Cerebellar cortex (tissue), 1 donor: ENCODE measurements around the gene ABCC10.
"Not testable (repeated sequence)": the region's sequence is repeated elsewhere in the genome, so short reads cannot be mapped to it uniquely, and the experiment has no call there.

Experiments used
- DNase-seq: peaks from one replicate; pipeline ENCODE4 v3.0.0-alpha.2; 2015; ENCODE audit warnings: low spot score

ABCC10 gene

GRCh38 chr6:43427406-43428111 is at the start of gene ABCC10:
TSS of gene ABCC10 (plus strand) at chr6:43427541. CDS start at chr6:43427979, 438 bp downstream.
- peak; percentile 96 for DNase-seq

- DNase-seq, result no peak
Measured at GRCh38 chr6:43377710-43378229, 49.6 kb upstream of the ABCC10 start.

- DNase-seq, result no peak
Measured at GRCh38 chr6:43378631-43379030, 48.7 kb upstream of the ABCC10 start.

GRCh38 chr6:43380858-43381257 is 46.5 kb upstream of the ABCC10 start:
- not testable (repeated sequence) for DNase-seq

GRCh38 chr6:43383021-43383667 is 44.2 kb upstream of the ABCC10 start:
- DNase-seq, result no peak

- peak; percentile 59 for DNase-seq
Measured at GRCh38 chr6:43386492-43386891, 40.8 kb upstream of the ABCC10 start.

GRCh38 chr6:43389730-43390295 is 37.5 kb upstream of the ABCC10 start:
- no peak for DNase-seq

- DNase-seq, result not testable (repeated sequence)
Measured at GRCh38 chr6:43390753-43391439, 36.4 kb upstream of the ABCC10 start.

GRCh38 chr6:43391440-43392031 is 35.8 kb upstream of the ABCC10 start:
- no peak for DNase-seq

- not testable (repeated sequence) for DNase-seq
Measured at GRCh38 chr6:43393133-43393532, 34.2 kb upstream of the ABCC10 start.

GRCh38 chr6:43393602-43394001 is 33.7 kb upstream of the ABCC10 start:
- no peak for DNase-seq

GRCh38 chr6:43394982-43395381 is 32.4 kb upstream of the ABCC10 start:
- DNase-seq, result no peak

- no peak for DNase-seq
Measured at GRCh38 chr6:43395776-43396175, 31.6 kb upstream of the ABCC10 start.

GRCh38 chr6:43396408-43397149 is 30.8 kb upstream of the ABCC10 start:
- DNase-seq, result no peak

GRCh38 chr6:43399932-43400487 is 27.3 kb upstream of the ABCC10 start:
- DNase-seq, result no peak

GRCh38 chr6:43401730-43402129 is 25.6 kb upstream of the ABCC10 start:
- no peak for DNase-seq

- no peak for DNase-seq
Measured at GRCh38 chr6:43402820-43403219, 24.5 kb upstream of the ABCC10 start.

- DNase-seq, result no peak
Measured at GRCh38 chr6:43405354-43405753, 22.0 kb upstream of the ABCC10 start.

- no peak for DNase-seq
Measured at GRCh38 chr6:43407296-43407695, 20.0 kb upstream of the ABCC10 start.

GRCh38 chr6:43408259-43408658 is 19.1 kb upstream of the ABCC10 start:
- DNase-seq, result no peak

- not testable (repeated sequence) for DNase-seq
Measured at GRCh38 chr6:43410776-43411175, 16.6 kb upstream of the ABCC10 start.
